ENCODE data around the gene VAV3. TPM values are rescaled to one million over a fixed set of nuclear protein-coding genes. Genes with fewer than 3 reads are reported as not detected.

VAV3 gene
- total RNA-seq, 1 donor from 2014 or later, result 0.64 TPM

- peak; percentile 45 to 73 (median 55) for TF ChIP-seq CTCF (IDR thresholded peaks at IDR 0.05)
- H3K27ac ChIP-seq, result no peak overlapping the region
- intact Hi-C loops (cut with DNase I), result loop anchor here (1.0 kb wide), 1 partner anchor 343 kb away; no protein-coding TSS in a partner anchor
- H3K27me3 ChIP-seq, result no peaks in the 10 kb centered on the region
- DNase-seq (ENCODE audit: low spot score in 2 of 2), result no peak
- no peaks in the 10 kb centered on the region for H3K36me3 ChIP-seq
- no peaks in the 10 kb centered on the region for H3K4me1 ChIP-seq
- H3K9me3 ChIP-seq, result no peaks in the 10 kb centered on the region
- no peak overlapping the region for H3K4me3 ChIP-seq
Observed at GRCh38 chr1:107782217-107782845, 182.6 kb downstream of the VAV3 start.

GRCh38 chr1:107781245-107781644 lies 183.7 kb downstream of the VAV3 start:
- Histone ChIP-seq H3K4me3 (no peak overlapping the region), H3K27ac (no peak overlapping the region), H3K36me3 (no peaks in the 10 kb centered on the region), H3K9me3 (no peaks in the 10 kb centered on the region), H3K27me3 (no peaks in the 10 kb centered on the region), H3K4me1 (no peaks in the 10 kb centered on the region)
- TF ChIP-seq CTCF (IDR thresholded peaks at IDR 0.05), result no peak
- DNase-seq (ENCODE audit: low spot score in 2 of 2), result no peak
- intact Hi-C loops (cut with DNase I), result no loop called here

- H3K27me3 ChIP-seq, result no peaks in the 10 kb centered on the region
- H3K27ac ChIP-seq, result no peak overlapping the region
- no peaks in the 10 kb centered on the region for H3K9me3 ChIP-seq
- TF ChIP-seq CTCF (IDR thresholded peaks at IDR 0.05), result no peak
- no peaks in the 10 kb centered on the region for H3K36me3 ChIP-seq
- no peak overlapping the region for H3K4me3 ChIP-seq
- DNase-seq (ENCODE audit: low spot score in 2 of 2), result no peak
- no peaks in the 10 kb centered on the region for H3K4me1 ChIP-seq
- intact Hi-C loops (cut with DNase I), result no loop called here
Observed at GRCh38 chr1:107777664-107778047, 187.3 kb downstream of the VAV3 start.

GRCh38 chr1:107776900-107777663 lies 187.9 kb downstream of the VAV3 start:
- Histone ChIP-seq H3K36me3 (no peaks in the 10 kb centered on the region), H3K27ac (no peak overlapping the region), H3K4me1 (no peaks in the 10 kb centered on the region), H3K4me3 (no peak overlapping the region), H3K9me3 (no peaks in the 10 kb centered on the region), H3K27me3 (no peaks in the 10 kb centered on the region)
- no peak for TF ChIP-seq CTCF (IDR thresholded peaks at IDR 0.05)
- intact Hi-C loops (cut with DNase I), result no loop called here
- no peak for DNase-seq (ENCODE audit: low spot score in 2 of 2)

GRCh38 chr1:107771377-107771776 lies 193.6 kb downstream of the VAV3 start:
- H3K9me3 ChIP-seq, result no peaks in the 10 kb centered on the region
- H3K4me3 ChIP-seq, result no peak overlapping the region
- no peak for TF ChIP-seq CTCF (IDR thresholded peaks at IDR 0.05)
- no peak for DNase-seq (ENCODE audit: low spot score in 2 of 2)
- H3K27me3 ChIP-seq, result no peaks in the 10 kb centered on the region
- no peaks in the 10 kb centered on the region for H3K36me3 ChIP-seq
- no peak overlapping the region for H3K27ac ChIP-seq
- no peaks in the 10 kb centered on the region for H3K4me1 ChIP-seq
- intact Hi-C loops (cut with DNase I), result no loop called here

Measured in ascending aorta (tissue), 2 donors.